Thyroid gland (tissue), 4 donors: ENCODE data around the gene NANOGP8.

Experiments used
- POLR2A ChIP-seq, 2 donors: fragments of 450-650 bp; IDR thresholded peaks; one replicate each; pipeline ENCODE4 v1.6.1; 2017; ENCODE audit warnings: antibody characterized with exemption in 2 of 2, mild to moderate bottlenecking in 2 of 2, moderate library complexity in 1 of 2
- TF ChIP-seq, protein P1 (sequence below), 6 experiments: fragments of 200-600 bp in 3 of 6; fragments of 450-650 bp in 3 of 6; sonication (generic) in 3 of 6; IDR thresholded peaks; one replicate each; pipeline ENCODE4 v1.5.1; 2016 to 2019; ENCODE audit warnings: antibody characterized with exemption in 6 of 6, mild to moderate bottlenecking in 2 of 6, inconsistent platforms in 1 of 6, moderate library complexity in 1 of 6

- TF ChIP-seq, protein P1, sequence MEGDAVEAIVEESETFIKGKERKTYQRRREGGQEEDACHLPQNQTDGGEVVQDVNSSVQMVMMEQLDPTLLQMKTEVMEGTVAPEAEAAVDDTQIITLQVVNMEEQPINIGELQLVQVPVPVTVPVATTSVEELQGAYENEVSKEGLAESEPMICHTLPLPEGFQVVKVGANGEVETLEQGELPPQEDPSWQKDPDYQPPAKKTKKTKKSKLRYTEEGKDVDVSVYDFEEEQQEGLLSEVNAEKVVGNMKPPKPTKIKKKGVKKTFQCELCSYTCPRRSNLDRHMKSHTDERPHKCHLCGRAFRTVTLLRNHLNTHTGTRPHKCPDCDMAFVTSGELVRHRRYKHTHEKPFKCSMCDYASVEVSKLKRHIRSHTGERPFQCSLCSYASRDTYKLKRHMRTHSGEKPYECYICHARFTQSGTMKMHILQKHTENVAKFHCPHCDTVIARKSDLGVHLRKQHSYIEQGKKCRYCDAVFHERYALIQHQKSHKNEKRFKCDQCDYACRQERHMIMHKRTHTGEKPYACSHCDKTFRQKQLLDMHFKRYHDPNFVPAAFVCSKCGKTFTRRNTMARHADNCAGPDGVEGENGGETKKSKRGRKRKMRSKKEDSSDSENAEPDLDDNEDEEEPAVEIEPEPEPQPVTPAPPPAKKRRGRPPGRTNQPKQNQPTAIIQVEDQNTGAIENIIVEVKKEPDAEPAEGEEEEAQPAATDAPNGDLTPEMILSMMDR (IDR thresholded peaks at IDR 0.05): no peak
- no peak for TF ChIP-seq POLR2A (IDR thresholded peaks at IDR 0.05)
Observed at GRCh38 chr15:35134299-35134698, 49.2 kb upstream of the NANOGP8 start.
